ENCODE results near the gene PRPSAP1.

Gene PRPSAP1, protein sequence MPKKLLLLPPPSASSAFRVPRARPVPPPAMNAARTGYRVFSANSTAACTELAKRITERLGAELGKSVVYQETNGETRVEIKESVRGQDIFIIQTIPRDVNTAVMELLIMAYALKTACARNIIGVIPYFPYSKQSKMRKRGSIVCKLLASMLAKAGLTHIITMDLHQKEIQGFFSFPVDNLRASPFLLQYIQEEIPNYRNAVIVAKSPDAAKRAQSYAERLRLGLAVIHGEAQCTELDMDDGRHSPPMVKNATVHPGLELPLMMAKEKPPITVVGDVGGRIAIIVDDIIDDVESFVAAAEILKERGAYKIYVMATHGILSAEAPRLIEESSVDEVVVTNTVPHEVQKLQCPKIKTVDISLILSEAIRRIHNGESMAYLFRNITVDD

DNA sequence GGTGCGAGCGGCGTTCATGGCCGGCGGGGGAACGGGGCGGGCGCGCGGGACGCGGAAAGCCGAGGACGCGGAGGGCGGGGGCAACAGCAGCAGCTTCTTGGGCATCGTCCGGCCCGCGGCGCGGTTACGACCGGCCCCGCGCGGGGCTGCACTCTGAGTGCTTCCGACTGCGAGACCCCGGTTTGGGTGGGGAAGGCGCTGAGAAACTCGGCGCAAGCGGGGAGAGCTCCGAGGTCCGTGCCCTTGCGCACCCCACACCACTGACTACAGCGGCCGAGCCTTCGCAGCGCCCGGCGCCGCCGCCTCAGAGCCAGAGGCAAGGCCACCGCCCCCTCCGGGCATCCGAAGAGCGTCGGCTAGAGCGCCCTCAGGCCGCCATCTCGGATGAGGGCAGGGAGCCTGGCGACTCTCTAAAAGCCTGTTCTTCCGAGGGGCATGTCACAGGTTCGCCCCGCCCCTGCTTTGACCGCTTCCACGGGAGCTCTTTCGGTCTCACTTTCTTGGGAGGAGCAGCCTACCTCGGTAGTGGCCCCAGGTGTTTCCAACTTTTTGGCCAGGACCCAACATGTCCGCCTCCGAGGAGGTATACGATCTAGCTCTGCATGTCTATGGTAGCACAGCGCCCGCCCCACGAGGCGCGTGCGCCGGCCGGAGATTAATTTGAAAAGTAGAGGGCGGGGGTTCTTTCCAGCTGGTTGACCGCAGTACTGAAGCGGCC lies at the start of gene PRPSAP1:
TSS of gene PRPSAP1 (minus strand) at position 318 of the 718 bp plus-strand sequence. CDS start at position 105, 213 bp downstream.
- no peaks in the 10 kb centered on the region for H3K9me3 ChIP-seq (ENCODE audit: control insufficient read depth, insufficient read depth, low read length)
- H3K4me1 ChIP-seq (ENCODE audit: control insufficient read depth, insufficient read depth, low read length): 0 out of 2 replicates have a peak, but pooled peaks cover 3% of the 10 kb centered on the region
- H3K9ac ChIP-seq (ENCODE audit: low read depth, low read length): peak within 1 kb of the TSS; percentile 99
- no peaks in the 10 kb centered on the region for H3K27me3 ChIP-seq (ENCODE audit: control insufficient read depth, insufficient read depth, low read length)
- peak within 1 kb of the TSS; percentile 80 for H3K4me3 ChIP-seq (ENCODE audit: low read depth, low read length)
- peak within 1 kb of the TSS; percentile 98 for H3K27ac ChIP-seq (ENCODE audit: low read depth, low read length)
- H3K36me3 ChIP-seq (ENCODE audit: control insufficient read depth, insufficient read depth, low read length): no peaks in the 10 kb centered on the region

DNA sequence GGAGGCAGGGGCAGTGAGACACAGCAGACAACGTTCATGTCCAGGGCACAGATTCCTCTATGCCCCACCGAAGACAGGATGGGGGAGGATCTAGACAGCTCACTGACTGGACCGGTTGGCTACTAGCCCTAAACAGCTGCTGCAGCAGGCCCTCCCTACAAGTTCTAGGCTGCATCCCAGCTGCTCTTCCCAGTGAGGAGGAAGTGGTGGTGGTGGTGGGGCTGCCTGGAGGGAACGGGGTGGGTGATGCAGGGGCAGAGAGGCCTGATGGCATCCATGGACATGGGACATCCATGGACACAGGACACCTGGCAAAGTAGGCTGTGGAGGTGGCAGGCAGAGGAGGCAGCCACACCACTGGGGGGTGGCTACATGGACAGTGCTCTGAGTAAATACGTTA lies 49.0 kb upstream of the PRPSAP1 start:
- no peak overlapping the region for H3K27ac ChIP-seq (ENCODE audit: low read depth, low read length)
- no peaks in the 10 kb centered on the region for H3K9me3 ChIP-seq (ENCODE audit: control insufficient read depth, insufficient read depth, low read length)
- H3K36me3 ChIP-seq (ENCODE audit: control insufficient read depth, insufficient read depth, low read length): peaks cover 76% of the 10 kb centered on the region
- H3K9ac ChIP-seq (ENCODE audit: low read depth, low read length): no peak overlapping the region
- H3K27me3 ChIP-seq (ENCODE audit: control insufficient read depth, insufficient read depth, low read length): no peaks in the 10 kb centered on the region
- H3K4me1 ChIP-seq (ENCODE audit: control insufficient read depth, insufficient read depth, low read length): no peaks in the 10 kb centered on the region
- no peak overlapping the region for H3K4me3 ChIP-seq (ENCODE audit: low read depth, low read length)

DNA sequence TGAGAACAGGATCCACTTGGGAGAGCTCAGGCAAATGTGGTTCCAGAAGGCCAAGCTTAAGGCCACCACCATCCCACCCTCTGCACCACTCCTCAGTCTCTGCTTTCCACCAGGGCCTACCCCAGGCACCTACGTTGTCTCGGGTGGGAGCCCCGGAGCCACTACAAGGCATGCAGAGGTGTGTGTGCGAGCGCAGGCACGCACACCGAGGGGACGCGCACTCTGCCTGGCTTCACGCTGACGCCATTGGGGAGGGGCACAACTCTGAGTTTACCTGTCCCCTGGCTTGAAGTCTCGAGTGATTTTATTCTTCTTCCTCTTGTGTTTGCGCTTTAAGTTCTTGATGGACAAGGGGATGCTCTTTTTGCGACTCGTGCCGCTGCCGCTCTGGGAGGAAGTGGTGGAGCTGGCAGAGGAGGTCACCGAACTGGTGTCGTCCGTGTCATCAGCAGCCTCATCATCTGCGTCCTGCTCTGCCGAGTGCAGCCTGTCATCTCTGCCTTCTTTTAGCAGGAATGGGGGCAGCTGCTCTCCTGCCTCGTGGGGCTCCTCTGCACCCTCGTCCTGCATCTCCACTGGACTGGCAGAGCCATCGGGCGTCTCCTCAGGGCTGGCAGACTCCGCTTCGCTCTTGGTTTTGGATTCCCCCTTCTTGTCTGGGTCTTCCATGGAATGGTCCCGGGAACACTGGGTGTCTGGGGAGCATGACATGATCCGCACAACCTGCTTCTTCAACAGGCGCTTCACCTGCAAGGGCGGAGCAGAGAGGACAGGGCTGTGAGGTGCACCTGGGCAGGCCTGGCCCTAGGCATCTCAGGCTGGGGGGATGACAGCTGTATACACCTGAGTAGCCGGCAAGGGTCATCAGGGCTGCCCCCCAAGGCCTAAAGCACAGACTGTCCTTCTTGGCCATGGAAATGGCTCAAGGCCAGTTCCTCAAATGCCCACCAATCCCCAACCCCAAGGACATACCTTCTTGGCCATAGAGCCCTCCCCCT lies 45.8 kb upstream of the PRPSAP1 start:
- Histone ChIP-seq H3K4me3 (ENCODE audit: low read depth, low read length) (no peak overlapping the region), H3K9me3 (ENCODE audit: control insufficient read depth, insufficient read depth, low read length) (no peaks in the 10 kb centered on the region), H3K27me3 (ENCODE audit: control insufficient read depth, insufficient read depth, low read length) (no peaks in the 10 kb centered on the region), H3K9ac (ENCODE audit: low read depth, low read length) (no peak overlapping the region), H3K27ac (ENCODE audit: low read depth, low read length) (no peak overlapping the region), H3K36me3 (ENCODE audit: control insufficient read depth, insufficient read depth, low read length) (peaks cover 92% of the 10 kb centered on the region), H3K4me1 (ENCODE audit: control insufficient read depth, insufficient read depth, low read length) (no peaks in the 10 kb centered on the region)

DNA sequence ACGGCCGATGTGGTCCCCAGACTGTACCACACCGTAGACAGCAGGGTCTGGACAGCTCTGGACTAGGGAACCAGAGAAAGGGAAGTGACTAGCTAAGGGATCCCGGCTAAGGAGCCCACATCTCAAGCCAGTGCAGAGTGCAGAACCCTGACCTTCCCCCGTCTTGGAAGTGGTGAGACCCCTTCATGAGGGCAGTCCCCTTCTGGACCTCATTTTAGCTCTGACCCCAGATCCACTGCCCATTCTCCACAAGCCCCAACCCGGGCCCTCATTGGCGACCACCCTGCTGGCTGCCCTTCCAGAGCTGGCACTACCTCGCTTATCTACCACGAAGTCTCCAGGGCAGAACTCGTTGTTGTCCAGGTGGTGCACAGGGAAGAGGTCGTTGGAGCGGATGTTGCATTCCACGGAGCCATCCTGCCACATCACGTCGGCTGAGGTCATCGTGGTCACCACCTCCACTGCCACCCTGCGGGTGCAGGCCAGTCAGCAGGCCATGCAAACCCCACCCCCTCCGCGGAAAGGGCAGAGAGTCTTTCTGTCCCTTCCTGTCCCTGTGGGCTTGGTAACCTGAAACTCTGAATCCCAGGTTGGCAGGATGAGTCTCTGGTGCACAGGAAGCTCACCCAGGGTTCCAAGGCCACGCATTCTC lies 44.9 kb upstream of the PRPSAP1 start:
- Histone ChIP-seq H3K36me3 (ENCODE audit: control insufficient read depth, insufficient read depth, low read length) (peaks cover 92% of the 10 kb centered on the region), H3K9ac (ENCODE audit: low read depth, low read length) (no peak overlapping the region), H3K4me1 (ENCODE audit: control insufficient read depth, insufficient read depth, low read length) (no peaks in the 10 kb centered on the region), H3K9me3 (ENCODE audit: control insufficient read depth, insufficient read depth, low read length) (no peaks in the 10 kb centered on the region), H3K27ac (ENCODE audit: low read depth, low read length) (no peak overlapping the region), H3K27me3 (ENCODE audit: control insufficient read depth, insufficient read depth, low read length) (no peaks in the 10 kb centered on the region), H3K4me3 (ENCODE audit: low read depth, low read length) (no peak overlapping the region)

DNA sequence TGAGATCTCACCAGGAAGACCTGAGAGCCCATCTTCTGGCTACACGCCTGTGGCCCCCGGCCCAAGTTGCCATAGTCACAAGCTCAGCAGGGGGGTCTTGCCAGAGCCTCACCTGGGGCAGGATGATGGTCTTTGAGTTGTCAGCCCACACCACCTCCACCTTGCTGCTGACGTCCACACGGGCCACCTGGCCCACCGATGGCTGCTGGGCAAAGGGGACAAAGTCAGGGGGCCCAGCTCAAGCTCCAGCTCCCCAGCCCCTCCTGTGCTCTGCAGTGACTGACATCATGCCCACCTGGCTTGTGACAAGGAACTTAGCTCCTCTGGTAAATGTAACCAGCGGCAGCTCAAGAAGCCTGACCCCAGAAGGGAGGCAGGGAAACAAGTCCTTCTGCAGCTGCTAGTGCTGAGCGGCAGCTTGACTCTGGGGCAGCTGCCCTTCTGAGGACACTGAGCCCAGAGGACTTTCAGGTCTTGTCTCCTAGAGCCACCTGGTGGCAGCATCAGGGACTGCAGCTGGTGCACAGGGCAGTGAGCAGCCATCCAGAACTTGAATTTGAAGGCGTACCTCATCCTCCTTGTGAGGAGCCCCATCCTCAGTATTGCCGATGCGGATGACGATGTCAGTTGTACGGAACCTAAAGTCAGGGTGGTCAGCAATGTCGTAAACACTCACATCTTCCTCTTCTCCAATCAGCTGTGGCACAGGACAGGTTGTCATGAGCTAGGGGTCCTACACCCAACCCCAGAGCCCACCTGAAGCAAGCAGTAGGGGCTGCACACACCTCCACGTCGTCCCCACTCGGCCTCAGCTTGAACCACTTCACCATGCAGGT lies 44.2 kb upstream of the PRPSAP1 start:
- Histone ChIP-seq H3K4me3 (ENCODE audit: low read depth, low read length) (no peak overlapping the region), H3K36me3 (ENCODE audit: control insufficient read depth, insufficient read depth, low read length) (peaks cover 89% of the 10 kb centered on the region), H3K4me1 (ENCODE audit: control insufficient read depth, insufficient read depth, low read length) (no peaks in the 10 kb centered on the region), H3K27me3 (ENCODE audit: control insufficient read depth, insufficient read depth, low read length) (no peaks in the 10 kb centered on the region), H3K9me3 (ENCODE audit: control insufficient read depth, insufficient read depth, low read length) (no peaks in the 10 kb centered on the region), H3K27ac (ENCODE audit: low read depth, low read length) (no peak overlapping the region), H3K9ac (ENCODE audit: low read depth, low read length) (no peak overlapping the region)

DNA sequence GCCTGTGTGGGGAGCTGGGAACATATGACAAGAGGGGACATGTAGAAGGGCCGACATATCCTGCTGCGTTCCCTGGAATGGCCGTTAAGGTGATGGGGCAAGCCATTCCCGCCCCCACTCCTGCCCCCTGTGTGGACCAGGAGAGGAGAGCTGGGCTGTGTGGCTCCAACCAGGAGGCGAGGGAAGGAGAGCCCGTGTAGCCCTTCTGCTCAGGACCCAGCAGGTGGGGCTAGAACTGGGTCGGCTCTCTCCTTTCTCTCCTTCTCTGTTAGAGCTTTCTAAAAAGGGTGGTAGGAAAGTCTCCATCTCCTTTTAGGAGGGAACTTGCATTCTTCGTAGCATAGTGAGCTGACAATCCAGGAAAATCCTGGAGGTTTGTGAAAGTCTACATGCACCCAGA lies 43.5 kb upstream of the PRPSAP1 start:
- no peaks in the 10 kb centered on the region for H3K4me1 ChIP-seq (ENCODE audit: control insufficient read depth, insufficient read depth, low read length)
- no peaks in the 10 kb centered on the region for H3K9me3 ChIP-seq (ENCODE audit: control insufficient read depth, insufficient read depth, low read length)
- peaks cover 89% of the 10 kb centered on the region for H3K36me3 ChIP-seq (ENCODE audit: control insufficient read depth, insufficient read depth, low read length)
- no peak overlapping the region for H3K27ac ChIP-seq (ENCODE audit: low read depth, low read length)
- H3K4me3 ChIP-seq (ENCODE audit: low read depth, low read length): no peak overlapping the region
- H3K27me3 ChIP-seq (ENCODE audit: control insufficient read depth, insufficient read depth, low read length): no peaks in the 10 kb centered on the region
- H3K9ac ChIP-seq (ENCODE audit: low read depth, low read length): no peak overlapping the region

DNA sequence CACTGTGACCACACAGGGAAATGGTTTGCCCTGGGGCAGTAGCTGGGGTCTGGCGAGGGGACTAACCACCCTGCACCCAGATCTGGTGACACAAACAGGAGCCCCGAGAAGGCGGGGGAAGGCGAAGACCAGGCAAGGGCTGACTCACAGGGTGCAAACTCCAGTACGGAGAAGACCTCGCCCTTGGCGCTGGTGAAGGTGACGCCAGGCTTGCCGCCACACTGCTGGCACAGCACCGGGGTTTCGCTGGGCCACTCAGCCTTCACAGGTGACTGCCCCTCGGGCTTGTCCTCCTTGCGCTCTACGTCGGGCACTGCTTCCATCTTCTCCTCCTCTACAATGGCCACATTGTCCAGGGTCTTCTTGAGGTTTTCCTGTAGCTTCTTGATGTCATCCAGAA lies 42.3 kb upstream of the PRPSAP1 start:
- no peak overlapping the region for H3K4me3 ChIP-seq (ENCODE audit: low read depth, low read length)
- peaks cover 91% of the 10 kb centered on the region for H3K36me3 ChIP-seq (ENCODE audit: control insufficient read depth, insufficient read depth, low read length)
- H3K27ac ChIP-seq (ENCODE audit: low read depth, low read length): no peak overlapping the region
- no peaks in the 10 kb centered on the region for H3K9me3 ChIP-seq (ENCODE audit: control insufficient read depth, insufficient read depth, low read length)
- no peaks in the 10 kb centered on the region for H3K4me1 ChIP-seq (ENCODE audit: control insufficient read depth, insufficient read depth, low read length)
- no peak overlapping the region for H3K9ac ChIP-seq (ENCODE audit: low read depth, low read length)
- H3K27me3 ChIP-seq (ENCODE audit: control insufficient read depth, insufficient read depth, low read length): no peaks in the 10 kb centered on the region

DNA sequence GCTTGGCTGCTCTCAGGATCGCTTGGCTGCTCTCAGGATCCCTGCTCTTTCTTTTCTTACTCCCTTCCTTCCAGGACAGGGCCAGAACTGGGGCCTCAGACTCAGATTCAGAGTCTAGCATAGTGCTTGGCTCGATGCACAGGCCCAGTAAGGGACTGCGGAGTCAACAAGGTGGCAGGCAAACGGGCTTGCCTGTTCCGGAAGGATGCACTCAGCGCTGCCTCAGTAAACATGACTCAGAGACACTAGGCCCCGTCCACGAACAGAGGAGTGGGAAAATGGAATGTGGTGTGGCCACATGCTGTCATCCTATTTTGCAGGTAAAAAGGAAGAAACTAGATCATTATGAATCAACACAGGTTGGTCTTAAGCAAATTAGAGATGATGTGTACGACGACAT lies 40.5 kb upstream of the PRPSAP1 start:
- H3K27ac ChIP-seq (ENCODE audit: low read depth, low read length): no peak overlapping the region
- H3K9ac ChIP-seq (ENCODE audit: low read depth, low read length): no peak overlapping the region
- no peaks in the 10 kb centered on the region for H3K9me3 ChIP-seq (ENCODE audit: control insufficient read depth, insufficient read depth, low read length)
- H3K4me3 ChIP-seq (ENCODE audit: low read depth, low read length): no peak overlapping the region
- H3K27me3 ChIP-seq (ENCODE audit: control insufficient read depth, insufficient read depth, low read length): no peaks in the 10 kb centered on the region
- H3K36me3 ChIP-seq (ENCODE audit: control insufficient read depth, insufficient read depth, low read length): peaks cover 82% of the 10 kb centered on the region
- peaks cover 11% of the 10 kb centered on the region for H3K4me1 ChIP-seq (ENCODE audit: control insufficient read depth, insufficient read depth, low read length)

DNA sequence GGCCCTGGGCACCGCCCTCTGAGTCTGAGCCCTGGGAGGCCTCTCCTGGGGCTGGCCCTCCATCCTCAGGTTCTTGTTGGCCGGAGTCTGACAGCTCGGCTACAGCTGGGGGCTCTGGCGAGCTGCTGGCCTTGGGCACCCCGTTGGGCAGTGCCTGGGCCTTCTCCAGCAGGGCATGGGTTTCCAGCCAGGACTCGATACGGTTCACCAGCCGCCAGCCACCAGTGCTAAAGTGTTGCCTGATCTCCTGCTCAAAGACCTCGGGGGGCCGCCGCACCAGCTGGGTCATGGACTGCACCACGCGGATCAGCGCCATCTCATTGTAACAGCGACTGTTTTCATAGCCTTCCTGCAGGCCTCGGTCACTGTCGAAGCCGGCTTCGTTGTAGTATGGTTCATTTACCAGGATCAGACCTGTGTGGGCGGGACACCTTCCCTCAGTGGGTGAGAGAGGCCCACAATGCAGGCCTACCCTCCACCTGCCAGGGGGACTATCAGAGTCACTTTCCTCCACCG lies 37.5 kb upstream of the PRPSAP1 start:
- peaks cover 53% of the 10 kb centered on the region for H3K36me3 ChIP-seq (ENCODE audit: control insufficient read depth, insufficient read depth, low read length)

More for the DNA sequence above, 37.5 kb upstream of the PRPSAP1 start:
- Histone ChIP-seq H3K27ac (ENCODE audit: low read depth, low read length) (no peak overlapping the region), H3K9ac (ENCODE audit: low read depth, low read length) (no peak overlapping the region), H3K27me3 (ENCODE audit: control insufficient read depth, insufficient read depth, low read length) (peaks cover 6% of the 10 kb centered on the region; the same call in 1 of the 2 replicates), H3K9me3 (ENCODE audit: control insufficient read depth, insufficient read depth, low read length) (no peaks in the 10 kb centered on the region), H3K4me1 (ENCODE audit: control insufficient read depth, insufficient read depth, low read length) (peaks cover 15% of the 10 kb centered on the region), H3K4me3 (ENCODE audit: low read depth, low read length) (no peak overlapping the region)

Data from HUES48 (cell line).